B cell (primary cell): ENCODE measurements around the gene PACC1.

Experiments used
- CTCF ChIP-seq: fragments of 200-600 bp; IDR thresholded peaks from one replicate; pipeline ENCODE4 v1.8.0; 2022; ENCODE audit warnings: antibody characterized with exemption, mild to moderate bottlenecking
- EZH2 ChIP-seq: IDR thresholded peaks from 2 replicates; pipeline ENCODE4 v1.6.1; 2012; ENCODE audit warnings: borderline replicate concordance, low read depth, mild to moderate bottlenecking, moderate library complexity, low read length; ENCODE audit not compliant: insufficient read depth, poor library complexity, severe bottlenecking

GRCh38 chr1:212346601-212347000 lies 68.1 kb downstream of the PACC1 start:
- no peak for TF ChIP-seq EZH2
- no peak for TF ChIP-seq CTCF
